GM12878 (cell line): ENCODE data around the gene LANCL3. TPM values are rescaled to one million over a fixed set of nuclear protein-coding genes. Genes with fewer than 3 reads are reported as not detected.

Source experiments
- ATAC-seq: fragments of 200-7000 bp; cut with Tn5 transposase; 3 replicates; pipeline ENCODE4 v1.9.1; 2020; ENCODE audit warnings: mild to moderate bottlenecking, moderate library complexity
- BruUV-seq: library from RNA; stranded (reverse); fragments of 400-500 nt; replicated peaks from 2 replicates; lab custom pipeline; 2021; lab: Mats Ljungman, UMichigan
- CTCF ChIA-PET: fragments of 300-600 bp; sonication (Branson Sonifier 250); formaldehyde crosslinking; extraction: SDS; loops from one replicate; lab custom pipeline; 2021; ENCODE audit warnings: inconsistent platforms; lab: Yijun Ruan, JAX
- POLR2A ChIA-PET: fragments of 350-600 bp; formaldehyde crosslinking; extraction: SDS; loops from one replicate; lab custom pipeline; 2021; ENCODE audit warnings: inconsistent platforms; lab: Charles Lee
- RAD21 ChIA-PET: fragments of 300-600 bp; sonication (Branson Sonifier 250); formaldehyde crosslinking; loops from one replicate; lab custom pipeline; 2023; ENCODE audit warnings: antibody characterized with exemption; ENCODE audit not compliant: unreplicated experiment; lab: Charles Lee
- SMC1A ChIA-PET: fragments of 300-600 bp; sonication (Branson Sonifier 250); formaldehyde crosslinking; loops from one replicate; lab custom pipeline; 2023; ENCODE audit not compliant: unreplicated experiment, uncharacterized antibody; lab: Charles Lee
- DNase-seq: peaks from one replicate; pipeline ENCODE4 v3.0.0-alpha.2; 2011; ENCODE audit warnings: low read depth, low spot score
- FAIRE-seq: peaks from 3 replicates; lab custom pipeline; 2011; peaks lifted over from hg19 to GRCh38; lab: Jason Lieb, UNC
- H2AFZ ChIP-seq: 2 replicates; pipeline ENCODE4 v1.6.0; 2011; ENCODE audit warnings: low read depth, low read length, control low read depth; ENCODE audit not compliant: control insufficient read depth
- H3K27ac ChIP-seq: 2 replicates; pipeline ENCODE4 v1.5.1; 2011; ENCODE audit warnings: control low read depth; ENCODE audit not compliant: control insufficient read depth, insufficient read depth
- H3K27me3 ChIP-seq, 2 experiments: replicated peaks in 1 of 2; 2 replicates each; pipeline versions ENCODE4 v1.6.0 to v1.6.1; 2011; ENCODE audit warnings: low read length in 1 of 2; ENCODE audit not compliant: control insufficient read depth in 2 of 2, insufficient read depth in 2 of 2
- H3K36me3 ChIP-seq, 2 experiments: 2 replicates each; pipeline ENCODE4 v1.5.1; 2011; ENCODE audit warnings: low read length in 1 of 2; ENCODE audit not compliant: control insufficient read depth in 2 of 2, insufficient read depth in 2 of 2
- H3K4me1 ChIP-seq: 2 replicates; pipeline ENCODE4 v1.6.1; 2011; ENCODE audit warnings: mild to moderate bottlenecking, low read length, moderate library complexity, mixed read lengths; ENCODE audit not compliant: control insufficient read depth, insufficient read depth
- H3K4me2 ChIP-seq: 2 replicates; pipeline ENCODE4 v1.6.0; 2011; ENCODE audit warnings: control low read depth; ENCODE audit not compliant: control insufficient read depth, insufficient read depth
- H3K4me3 ChIP-seq: fragments of 200-600 bp; sonication (generic); 2 replicates; pipeline ENCODE4 v1.5.1; 2016
- H3K79me2 ChIP-seq: 2 replicates; pipeline ENCODE4 v1.6.0; 2011; ENCODE audit warnings: low read length; ENCODE audit not compliant: control insufficient read depth, insufficient read depth
- H3K9ac ChIP-seq: 2 replicates; pipeline ENCODE4 v1.8.0; 2011; ENCODE audit warnings: low read length, control low read depth, mixed read lengths; ENCODE audit not compliant: control insufficient read depth, insufficient read depth
- H3K9me3 ChIP-seq: replicated peaks from 3 replicates; pipeline ENCODE4 v1.5.1; 2011; ENCODE audit warnings: mild to moderate bottlenecking, low read length; ENCODE audit not compliant: control insufficient read depth, insufficient read depth
- H4K20me1 ChIP-seq: 2 replicates; pipeline ENCODE4 v1.6.0; 2011; ENCODE audit not compliant: control insufficient read depth, insufficient read depth
- ESRRA ChIP-seq: IDR thresholded peaks from 2 replicates; pipeline ENCODE4 v1.6.1; 2012; ENCODE audit warnings: mild to moderate bottlenecking, low read length, improper control_type of control experiment
- GABPA ChIP-seq: IDR thresholded peaks from 2 replicates; pipeline ENCODE4 v1.6.1; 2014; ENCODE audit warnings: antibody characterized with exemption, low read depth, mild to moderate bottlenecking, inconsistent platforms
- POLR2AphosphoS5 ChIP-seq: IDR thresholded peaks from 2 replicates; pipeline ENCODE4 v1.6.1; 2011; ENCODE audit warnings: mild to moderate bottlenecking, low read length, inconsistent platforms
- RCOR1 ChIP-seq: conservative IDR thresholded peaks from 2 replicates; pipeline ENCODE4 v1.6.1; 2012; ENCODE audit warnings: low read depth, low read length, improper control_type of control experiment
- SIX5 ChIP-seq: IDR thresholded peaks from 2 replicates; pipeline ENCODE4 v1.6.1; 2011; ENCODE audit warnings: mild to moderate bottlenecking, low read depth, low read length, moderate library complexity; ENCODE audit not compliant: severe bottlenecking
- YY1 ChIP-seq: IDR thresholded peaks from 2 replicates; pipeline ENCODE4 v1.6.1; 2011; ENCODE audit warnings: low read depth, mild to moderate bottlenecking, low read length
- WGBS: methylation state at CpG from one replicate; pipeline ENCODE4 v1.1.6; 2016; ENCODE audit warnings: low lambda C conversion rate; ENCODE audit not compliant: insufficient replicate concordance, insufficient coverage; ENCODE audit errors: missing lambda C conversion rate; 5-methylcytosine and 5-hydroxymethylcytosine counted together
- in situ Hi-C: fragments of 300-500 bp; cut with MboI; formaldehyde crosslinking; loops from 9 replicates; pipeline ENCODE4 v1.14.3; 2018; ENCODE audit warnings: mixed read lengths
- intact Hi-C: fragments of 100-400 bp; cut with micrococcal nuclease; formaldehyde crosslinking; loops from one replicate; pipeline ENCODE4 v1.14.2; 2022; ENCODE audit not compliant: unreplicated experiment
- polyA plus RNA-seq, 11 experiments: library from polyadenylated mRNA; depleted of rRNA in 4 of 11; unstranded in 6 of 11; stranded (reverse) in 5 of 11; fragments of >200 nt; fragmentation: Nextera tagmentation in 4 of 11; fragmentation: Illumina TruSeq in 1 of 11; extraction: Ambion mirVana in 4 of 11; extraction: Trizol in 1 of 11; gene quantifications; 1 replicate in 1 of 11; 2 replicates in 10 of 11; pipeline versions ENCODE4 v1.2.1 to v1.2.3, GENCODE V29; 2011 to 2016; ENCODE audit warnings: inconsistent platforms in 2 of 11, missing spikeins in 2 of 11, low read depth in 1 of 11
- total RNA-seq, 4 experiments: library from RNA; depleted of rRNA in 3 of 4; stranded (reverse); fragments of >200 nt in 3 of 4; fragmentation: Illumina TruSeq in 1 of 4; extraction: Trizol in 1 of 4; gene quantifications; 2 replicates each; pipeline versions ENCODE4 v1.2.1 to v1.2.3, GENCODE V29; 2013 to 2021
- TF ChIP-seq, protein P1 (sequence below): fragments of 450-650 bp; IDR thresholded peaks from 2 replicates; pipeline ENCODE4 v1.6.1; 2017; ENCODE audit warnings: borderline replicate concordance
- TF ChIP-seq, protein P2 (sequence below): fragments of 450-650 bp; IDR thresholded peaks from 2 replicates; pipeline ENCODE4 v1.6.1; 2016; ENCODE audit warnings: mild to moderate bottlenecking, moderate library complexity, borderline replicate concordance
- TF ChIP-seq, protein P3 (sequence below): fragments of 450-650 bp; IDR thresholded peaks from 2 replicates; pipeline ENCODE4 v1.6.1; 2018; ENCODE audit warnings: mild to moderate bottlenecking, low read depth, moderate library complexity; ENCODE audit not compliant: partially characterized antibody

LANCL3 gene
- total and polyA plus RNA-seq, 10 of the 15 experiments (the other 5 are each of a cell fraction or from before 2014, with no cell fraction given): not detected

DNA sequence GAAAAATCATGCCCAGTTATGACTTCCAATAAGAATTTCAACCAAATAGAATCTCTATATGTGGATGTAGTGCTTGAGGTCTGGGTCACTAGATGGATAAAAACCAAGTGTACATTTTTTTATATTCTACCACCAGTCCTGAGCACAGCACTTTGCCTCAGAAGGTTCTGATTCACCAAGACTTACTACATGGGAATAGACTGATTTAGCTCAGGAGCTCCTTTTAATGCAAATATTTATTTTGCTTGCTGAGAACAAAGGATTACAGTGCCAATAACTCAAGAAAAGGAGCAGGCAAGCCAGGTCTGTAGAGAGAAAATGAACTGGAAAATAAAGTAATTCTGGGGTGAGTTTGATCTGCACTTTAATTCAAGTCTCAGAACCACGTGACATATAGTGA is 107.8 kb downstream of the LANCL3 start:
- Histone ChIP-seq H3K4me1 (0 out of 2 replicates have a peak, but pooled peaks cover 2% of the 10 kb centered on the region), H3K9me3 (no peaks in the 10 kb centered on the region), H3K79me2 (no peaks in the 10 kb centered on the region), H3K36me3 (no peaks in the 10 kb centered on the region), H3K27ac (no peak overlapping the region), H3K4me3 (no peak overlapping the region), H2AFZ (no peak overlapping the region), H3K9ac (no peak overlapping the region), H4K20me1 (no peaks in the 10 kb centered on the region), H3K27me3 (no peaks in the 10 kb centered on the region; a peak in 1 of 4 replicates), H3K4me2 (no peak overlapping the region)
- no peak for DNase-seq
- no TSS peak for BruUV-seq
- WGBS: 21% methylated on average over 1 of the region's 1 CpG
- intact Hi-C loops (no loop called here), in situ Hi-C loops (no loop called here)
- CTCF ChIA-PET: interaction anchor here (1.3 kb wide), 1 partner anchor 146 kb away, joined by 3 read pairs; no protein-coding TSS in a partner anchor
- POLR2A ChIA-PET: no interaction called here
- SMC1A ChIA-PET: no interaction called here
- ATAC-seq: no peak
- no peak for FAIRE-seq
- TF ChIP-seq GABPA: no peak
- TF ChIP-seq, protein P1, sequence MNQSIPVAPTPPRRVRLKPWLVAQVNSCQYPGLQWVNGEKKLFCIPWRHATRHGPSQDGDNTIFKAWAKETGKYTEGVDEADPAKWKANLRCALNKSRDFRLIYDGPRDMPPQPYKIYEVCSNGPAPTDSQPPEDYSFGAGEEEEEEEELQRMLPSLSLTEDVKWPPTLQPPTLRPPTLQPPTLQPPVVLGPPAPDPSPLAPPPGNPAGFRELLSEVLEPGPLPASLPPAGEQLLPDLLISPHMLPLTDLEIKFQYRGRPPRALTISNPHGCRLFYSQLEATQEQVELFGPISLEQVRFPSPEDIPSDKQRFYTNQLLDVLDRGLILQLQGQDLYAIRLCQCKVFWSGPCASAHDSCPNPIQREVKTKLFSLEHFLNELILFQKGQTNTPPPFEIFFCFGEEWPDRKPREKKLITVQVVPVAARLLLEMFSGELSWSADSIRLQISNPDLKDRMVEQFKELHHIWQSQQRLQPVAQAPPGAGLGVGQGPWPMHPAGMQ: no peak
- RAD21 ChIA-PET: interaction anchor here (0.7 kb wide), 1 partner anchor 149 kb away, joined by 3 read pairs; no protein-coding TSS in a partner anchor

DNA sequence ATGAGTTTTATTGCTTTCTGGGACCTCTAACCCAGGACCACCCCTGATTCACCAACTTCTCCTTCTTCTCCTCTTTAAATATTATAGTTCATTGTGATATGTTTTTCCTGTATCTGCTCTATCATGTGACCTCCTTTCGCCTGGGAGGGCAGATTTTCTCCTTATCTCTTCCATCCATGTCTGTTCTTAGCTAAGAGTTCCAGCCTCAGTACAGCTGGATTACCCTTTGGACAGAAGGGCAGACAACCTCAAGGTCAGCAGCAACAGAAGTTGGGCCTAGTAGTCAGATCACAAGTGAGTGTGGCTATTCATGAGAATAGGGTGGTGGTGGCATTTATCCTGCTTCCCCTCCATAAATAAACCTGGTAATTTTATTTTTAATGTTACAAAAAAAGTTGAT is 108.4 kb downstream of the LANCL3 start:
- in situ Hi-C loops: no loop called here
- CTCF ChIA-PET: interaction anchor here (1.3 kb wide), 1 partner anchor 145 kb away, joined by 3 read pairs; no protein-coding TSS in a partner anchor
- intact Hi-C loops: no loop called here
- no peak overlapping the region for H3K4me3 ChIP-seq
- SMC1A ChIA-PET: no interaction called here
- ATAC-seq (no peak), FAIRE-seq (no peak), DNase-seq (no peak)
- H3K4me2 ChIP-seq: no peak overlapping the region
- H3K27ac ChIP-seq: no peak overlapping the region
- H3K27me3 ChIP-seq: no peaks in the 10 kb centered on the region; a peak in 1 of 4 replicates
- BruUV-seq: no TSS peak
- 0 out of 2 replicates have a peak, but pooled peaks cover 2% of the 10 kb centered on the region for H3K4me1 ChIP-seq
- WGBS: 0% methylated on average over 1 of the region's 1 CpG
- H3K79me2 ChIP-seq: no peaks in the 10 kb centered on the region
- no peaks in the 10 kb centered on the region for H4K20me1 ChIP-seq
- POLR2A ChIA-PET: no interaction called here
- no peaks in the 10 kb centered on the region for H3K36me3 ChIP-seq
- H3K9me3 ChIP-seq: no peaks in the 10 kb centered on the region
- no peak overlapping the region for H2AFZ ChIP-seq
- H3K9ac ChIP-seq: no peak overlapping the region
- RAD21 ChIA-PET: no interaction called here
- no peak for TF ChIP-seq ESRRA
- TF ChIP-seq SIX5: no peak
- TF ChIP-seq POLR2AphosphoS5: no peak
- TF ChIP-seq RCOR1: no peak
- TF ChIP-seq YY1: no peak
- TF ChIP-seq, protein P2, sequence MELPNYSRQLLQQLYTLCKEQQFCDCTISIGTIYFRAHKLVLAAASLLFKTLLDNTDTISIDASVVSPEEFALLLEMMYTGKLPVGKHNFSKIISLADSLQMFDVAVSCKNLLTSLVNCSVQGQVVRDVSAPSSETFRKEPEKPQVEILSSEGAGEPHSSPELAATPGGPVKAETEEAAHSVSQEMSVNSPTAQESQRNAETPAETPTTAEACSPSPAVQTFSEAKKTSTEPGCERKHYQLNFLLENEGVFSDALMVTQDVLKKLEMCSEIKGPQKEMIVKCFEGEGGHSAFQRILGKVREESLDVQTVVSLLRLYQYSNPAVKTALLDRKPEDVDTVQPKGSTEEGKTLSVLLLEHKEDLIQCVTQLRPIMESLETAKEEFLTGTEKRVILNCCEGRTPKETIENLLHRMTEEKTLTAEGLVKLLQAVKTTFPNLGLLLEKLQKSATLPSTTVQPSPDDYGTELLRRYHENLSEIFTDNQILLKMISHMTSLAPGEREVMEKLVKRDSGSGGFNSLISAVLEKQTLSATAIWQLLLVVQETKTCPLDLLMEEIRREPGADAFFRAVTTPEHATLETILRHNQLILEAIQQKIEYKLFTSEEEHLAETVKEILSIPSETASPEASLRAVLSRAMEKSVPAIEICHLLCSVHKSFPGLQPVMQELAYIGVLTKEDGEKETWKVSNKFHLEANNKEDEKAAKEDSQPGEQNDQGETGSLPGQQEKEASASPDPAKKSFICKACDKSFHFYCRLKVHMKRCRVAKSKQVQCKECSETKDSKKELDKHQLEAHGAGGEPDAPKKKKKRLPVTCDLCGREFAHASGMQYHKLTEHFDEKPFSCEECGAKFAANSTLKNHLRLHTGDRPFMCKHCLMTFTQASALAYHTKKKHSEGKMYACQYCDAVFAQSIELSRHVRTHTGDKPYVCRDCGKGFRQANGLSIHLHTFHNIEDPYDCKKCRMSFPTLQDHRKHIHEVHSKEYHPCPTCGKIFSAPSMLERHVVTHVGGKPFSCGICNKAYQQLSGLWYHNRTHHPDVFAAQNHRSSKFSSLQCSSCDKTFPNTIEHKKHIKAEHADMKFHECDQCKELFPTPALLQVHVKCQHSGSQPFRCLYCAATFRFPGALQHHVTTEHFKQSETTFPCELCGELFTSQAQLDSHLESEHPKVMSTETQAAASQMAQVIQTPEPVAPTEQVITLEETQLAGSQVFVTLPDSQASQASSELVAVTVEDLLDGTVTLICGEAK: no peak
- TF ChIP-seq, protein P3, sequence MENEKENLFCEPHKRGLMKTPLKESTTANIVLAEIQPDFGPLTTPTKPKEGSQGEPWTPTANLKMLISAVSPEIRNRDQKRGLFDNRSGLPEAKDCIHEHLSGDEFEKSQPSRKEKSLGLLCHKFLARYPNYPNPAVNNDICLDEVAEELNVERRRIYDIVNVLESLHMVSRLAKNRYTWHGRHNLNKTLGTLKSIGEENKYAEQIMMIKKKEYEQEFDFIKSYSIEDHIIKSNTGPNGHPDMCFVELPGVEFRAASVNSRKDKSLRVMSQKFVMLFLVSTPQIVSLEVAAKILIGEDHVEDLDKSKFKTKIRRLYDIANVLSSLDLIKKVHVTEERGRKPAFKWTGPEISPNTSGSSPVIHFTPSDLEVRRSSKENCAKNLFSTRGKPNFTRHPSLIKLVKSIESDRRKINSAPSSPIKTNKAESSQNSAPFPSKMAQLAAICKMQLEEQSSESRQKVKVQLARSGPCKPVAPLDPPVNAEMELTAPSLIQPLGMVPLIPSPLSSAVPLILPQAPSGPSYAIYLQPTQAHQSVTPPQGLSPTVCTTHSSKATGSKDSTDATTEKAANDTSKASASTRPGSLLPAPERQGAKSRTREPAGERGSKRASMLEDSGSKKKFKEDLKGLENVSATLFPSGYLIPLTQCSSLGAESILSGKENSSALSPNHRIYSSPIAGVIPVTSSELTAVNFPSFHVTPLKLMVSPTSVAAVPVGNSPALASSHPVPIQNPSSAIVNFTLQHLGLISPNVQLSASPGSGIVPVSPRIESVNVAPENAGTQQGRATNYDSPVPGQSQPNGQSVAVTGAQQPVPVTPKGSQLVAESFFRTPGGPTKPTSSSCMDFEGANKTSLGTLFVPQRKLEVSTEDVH: no peak
